K562 (cell line): Measurements from ENCODE around the gene NSMF. TPM values are rescaled to one million over a fixed set of nuclear protein-coding genes. Genes with fewer than 3 reads are reported as not detected.

Source experiments
- ARID1B ChIP-seq: fragments of 450-650 bp; IDR thresholded peaks from 2 replicates; pipeline ENCODE4 v1.6.1; 2016; ENCODE audit warnings: antibody characterized with exemption, mild to moderate bottlenecking, inconsistent platforms
- BDP1 ChIP-seq: IDR thresholded peaks from 3 replicates; pipeline ENCODE4 v1.6.1; 2011; ENCODE audit not compliant: insufficient read length, insufficient read depth
- BRD4 ChIP-seq: fragments of 200-600 bp; sonication (generic); IDR thresholded peaks from 2 replicates; pipeline ENCODE4 v1.6.1; 2017; ENCODE audit warnings: inconsistent platforms
- CREM ChIP-seq: IDR thresholded peaks from 2 replicates; pipeline ENCODE4 v1.6.1; 2014; ENCODE audit warnings: antibody characterized with exemption, low read depth
- EHMT2 ChIP-seq: fragments of 450-650 bp; IDR thresholded peaks from 2 replicates; pipeline ENCODE4 v1.6.1; 2018; ENCODE audit warnings: antibody characterized with exemption
- ELF2 ChIP-seq: fragments of 250-450 bp; sonication (Bioruptor Pico); IDR thresholded peaks from 2 replicates; pipeline ENCODE4 v1.5.0; 2021; ENCODE audit warnings: mild to moderate bottlenecking
- FOSL1 ChIP-seq: fragments of 200-800 bp; sonication (Bioruptor generic); conservative IDR thresholded peaks from 2 replicates; pipeline ENCODE4 v1.6.1; 2016; ENCODE audit warnings: missing genetic modification characterization, missing compliant biosample characterization
- GABPB2 ChIP-seq: fragments of 250-450 bp; sonication (Bioruptor Pico); conservative IDR thresholded peaks from 2 replicates; pipeline ENCODE4 v1.5.1; 2021; ENCODE audit warnings: mild to moderate bottlenecking
- HEY1 ChIP-seq: fragments of 250-450 bp; sonication (Bioruptor Pico); IDR thresholded peaks from 2 replicates; pipeline ENCODE4 v1.5.0; 2020; ENCODE audit warnings: mild to moderate bottlenecking, moderate library complexity, borderline replicate concordance
- HNRNPK ChIP-seq: fragments of 200-400 bp; formaldehyde crosslinking; IDR thresholded peaks from one replicate; pipeline ENCODE4 v1.6.1; 2018; ENCODE audit warnings: mild to moderate bottlenecking, low read depth, low read length; ENCODE audit not compliant: poor library complexity, severe bottlenecking
- HNRNPUL1 ChIP-seq: fragments of 200-400 bp; formaldehyde crosslinking; IDR thresholded peaks from 2 replicates; pipeline ENCODE4 v1.6.1; 2017; ENCODE audit warnings: low read length
- HSF4 ChIP-seq: fragments of 250-450 bp; sonication (Bioruptor Pico); IDR thresholded peaks from 2 replicates; pipeline ENCODE4 v2.1.2; 2022; ENCODE audit warnings: mild to moderate bottlenecking, moderate library complexity, borderline replicate concordance
- MEF2D ChIP-seq: conservative IDR thresholded peaks from 2 replicates; pipeline ENCODE4 v1.6.1; 2016; ENCODE audit warnings: low read depth, missing genetic modification characterization, missing compliant biosample characterization
- MTA2 ChIP-seq: fragments of 450-650 bp; IDR thresholded peaks from 2 replicates; pipeline ENCODE4 v1.6.1; 2016; ENCODE audit warnings: low read depth
- MXI1 ChIP-seq: IDR thresholded peaks from 2 replicates; pipeline ENCODE4 v1.6.1; 2011; ENCODE audit warnings: low read depth, mild to moderate bottlenecking, improper control_type of control experiment, low read length
- NCOA2 ChIP-seq, 2 experiments: fragments of 450-650 bp; IDR thresholded peaks; 2 replicates each; pipeline ENCODE4 v1.6.1; 2018; ENCODE audit warnings: mild to moderate bottlenecking in 2 of 2, moderate library complexity in 1 of 2; ENCODE audit not compliant: partially characterized antibody in 2 of 2
- NEUROD1 ChIP-seq: fragments of 150-350 bp; IDR thresholded peaks from 2 replicates; pipeline ENCODE4 v1.6.1; 2014; ENCODE audit warnings: borderline replicate concordance, low read length, low read depth; ENCODE audit not compliant: partially characterized antibody
- PML ChIP-seq: IDR thresholded peaks from 2 replicates; pipeline ENCODE4 v1.6.1; 2012; ENCODE audit warnings: low read length, inconsistent platforms
- POLR2B ChIP-seq: fragments of 450-650 bp; IDR thresholded peaks from 2 replicates; pipeline ENCODE4 v1.6.1; 2018; ENCODE audit warnings: low read depth; ENCODE audit not compliant: partially characterized antibody
- TFAM ChIP-seq: fragments of 250-450 bp; sonication (Bioruptor Pico); conservative IDR thresholded peaks from 2 replicates; pipeline ENCODE4 v1.5.0; 2021; ENCODE audit warnings: mild to moderate bottlenecking, moderate library complexity
- TRIM24 ChIP-seq, 2 experiments: fragments of 450-650 bp; IDR thresholded peaks; 2 replicates each; pipeline ENCODE4 v1.6.1; 2016
- ZBTB8A ChIP-seq: fragments of 450-650 bp; IDR thresholded peaks from 2 replicates; pipeline ENCODE4 v1.6.1; 2018; ENCODE audit warnings: mild to moderate bottlenecking, moderate library complexity; ENCODE audit not compliant: partially characterized antibody
- ZNF174 ChIP-seq: fragments of 250-450 bp; sonication (Bioruptor Pico); IDR thresholded peaks from 2 replicates; pipeline ENCODE4 v1.4.0; 2020; ENCODE audit warnings: mild to moderate bottlenecking
- ZNF212 ChIP-seq: fragments of 450-650 bp; formaldehyde crosslinking; IDR thresholded peaks from 2 replicates; pipeline ENCODE4 v1.4.0; 2020; ENCODE audit warnings: mild to moderate bottlenecking
- ZNF583 ChIP-seq: fragments of 250-450 bp; sonication (Bioruptor Pico); IDR thresholded peaks from 2 replicates; pipeline ENCODE4 v1.4.0; 2020
- polyA plus RNA-seq, 8 experiments: library from polyadenylated mRNA; depleted of rRNA in 4 of 8; stranded (reverse) in 5 of 8; unstranded in 3 of 8; fragments of >200 nt; fragmentation: Nextera tagmentation in 2 of 8; fragmentation: Illumina TruSeq in 1 of 8; extraction: Ambion mirVana in 2 of 8; extraction: Trizol in 1 of 8; gene quantifications; 2 replicates each; pipeline versions ENCODE4 v1.2.1 to v1.2.3, GENCODE V29; 2011 to 2014; ENCODE audit warnings: inconsistent platforms in 1 of 8, missing spikeins in 1 of 8
- total RNA-seq, 7 experiments: library from RNA; depleted of rRNA in 6 of 7; stranded (reverse); fragments of >200 nt in 6 of 7; fragmentation: Illumina TruSeq in 2 of 7; extraction: Trizol in 2 of 7; gene quantifications; 2 replicates each; pipeline versions ENCODE4 v1.2.1 to v1.2.3, GENCODE V29; 2011 to 2021; ENCODE audit warnings: low replicate concordance in 1 of 7
- TF ChIP-seq, protein P1 (sequence below), 3 experiments: fragments of 200-800 bp in 1 of 3; sonication (Bioruptor generic) in 1 of 3; sonication (generic) in 1 of 3; formaldehyde crosslinking in 1 of 3; IDR thresholded peaks; 2 replicates each; pipeline versions ENCODE4 v1.6.1 to v1.8.0; 2016 to 2022; ENCODE audit warnings: mild to moderate bottlenecking in 2 of 3, missing compliant biosample characterization in 2 of 3, missing genetic modification characterization in 2 of 3, missing genetic modification reagents in 1 of 3
- TF ChIP-seq, protein P2 (sequence below): fragments of 250-450 bp; sonication (Bioruptor Pico); IDR thresholded peaks from 2 replicates; pipeline ENCODE4 v1.4.0; 2020; ENCODE audit warnings: borderline replicate concordance

The NSMF gene
- total and polyA plus RNA-seq, 9 of the 15 experiments (the other 6 are each of a cell fraction or from before 2014, with no cell fraction given) = 0.20 to 82.7 (median 29.3) TPM

DNA sequence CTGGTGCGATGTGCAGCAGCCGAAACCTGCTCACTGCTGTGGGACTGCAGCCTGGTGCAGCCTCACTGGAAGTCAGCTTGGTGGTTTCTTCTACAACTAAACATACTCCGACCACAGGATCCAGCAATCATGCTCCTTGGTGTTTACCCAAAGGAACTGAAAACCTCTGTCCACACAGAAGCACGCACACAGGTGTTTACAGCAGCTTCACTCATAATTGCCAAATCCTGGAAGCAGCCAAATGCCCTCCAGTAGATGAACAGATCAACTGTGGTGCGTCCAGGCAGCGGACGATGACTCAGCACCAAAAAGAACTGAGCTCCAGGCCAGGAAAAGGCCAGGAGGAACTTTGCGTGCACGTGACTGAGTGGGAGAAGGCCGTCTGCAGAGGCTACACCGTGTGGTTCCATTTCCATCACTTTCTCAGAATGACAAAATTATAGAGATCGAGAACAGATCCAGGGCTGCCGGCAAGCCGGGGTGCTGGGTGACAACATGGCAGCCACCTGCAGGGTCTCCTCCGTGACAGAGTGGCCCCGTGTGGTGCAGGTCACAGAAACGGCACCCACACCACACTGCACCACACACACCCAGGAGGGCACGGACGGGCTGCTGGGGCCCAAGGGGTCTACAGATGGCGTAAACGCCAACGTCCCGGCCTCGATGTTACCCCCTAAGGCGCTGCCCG, 23.1 kb upstream of the NSMF start (continued):
- TF ChIP-seq EHMT2 (peak; percentile 11; the same call in 1 of the 2 replicates), ZNF583 (CRISPR knock-in tag) (peak; percentile 61; the same call in 1 of the 2 replicates), MXI1 (no peak), ZNF174 (no peak), HNRNPK (no peak), BDP1 (no peak), HSF4 (CRISPR knock-in tag) (no peak), BRD4 (no peak), ZNF212 (CRISPR knock-in tag) (no peak), FOSL1 (peak; percentile 84), POLR2B (no peak), NCOA2 (IDR thresholded peaks at IDR 0.05; ENCODE audit: partially characterized antibody in 2 of 2) (no peak), TFAM (CRISPR knock-in tag) (no peak), PML (no peak), ELF2 (CRISPR knock-in tag) (no peak), ARID1B (peak; percentile 79), HEY1 (CRISPR knock-in tag) (peak; percentile 19; the same call in 1 of the 2 replicates), TRIM24 (IDR thresholded peaks at IDR 0.05) (peak; percentile 41 to 55; a peak in 2 of 4 replicates), ZBTB8A (no peak), NEUROD1 (no peak), MTA2 (no peak), CREM (0 out of 2 replicates have a peak, but pooled peaks have one; percentile 14), MEF2D (tag) (peak; percentile 27; the same call in 1 of the 2 replicates), GABPB2 (CRISPR knock-in tag) (no peak), HNRNPUL1 (no peak)
- TF ChIP-seq, protein P1, sequence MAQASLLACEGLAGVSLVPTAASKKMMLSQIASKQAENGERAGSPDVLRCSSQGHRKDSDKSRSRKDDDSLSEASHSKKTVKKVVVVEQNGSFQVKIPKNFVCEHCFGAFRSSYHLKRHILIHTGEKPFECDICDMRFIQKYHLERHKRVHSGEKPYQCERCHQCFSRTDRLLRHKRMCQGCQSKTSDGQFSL (CRISPR knock-in tag; IDR thresholded peaks at IDR 0.05) = no peak
- TF ChIP-seq, protein P1 (tag; IDR thresholded peaks at IDR 0.05) = peak in 1 of 2 experiments; percentile 59; a peak in 1 of 4 replicates
- TF ChIP-seq, protein P2, sequence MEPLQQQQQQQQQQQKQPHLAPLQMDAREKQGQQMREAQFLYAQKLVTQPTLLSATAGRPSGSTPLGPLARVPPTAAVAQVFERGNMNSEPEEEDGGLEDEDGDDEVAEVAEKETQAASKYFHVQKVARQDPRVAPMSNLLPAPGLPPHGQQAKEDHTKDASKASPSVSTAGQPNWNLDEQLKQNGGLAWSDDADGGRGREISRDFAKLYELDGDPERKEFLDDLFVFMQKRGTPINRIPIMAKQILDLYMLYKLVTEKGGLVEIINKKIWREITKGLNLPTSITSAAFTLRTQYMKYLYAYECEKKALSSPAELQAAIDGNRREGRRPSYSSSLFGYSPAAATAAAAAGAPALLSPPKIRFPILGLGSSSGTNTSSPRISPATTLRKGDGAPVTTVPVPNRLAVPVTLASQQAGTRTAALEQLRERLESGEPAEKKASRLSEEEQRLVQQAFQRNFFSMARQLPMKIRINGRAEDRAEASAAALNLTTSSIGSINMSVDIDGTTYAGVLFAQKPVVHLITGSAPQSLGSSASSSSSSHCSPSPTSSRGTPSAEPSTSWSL (CRISPR knock-in tag) = no peak
